Inferior parietal cortex (tissue), 1 donor: ENCODE data around the gene ZBTB18.
"Not testable (repeated sequence)": the region's sequence is repeated elsewhere in the genome, so short reads cannot be mapped to it uniquely, and the experiment has no call there.

ENCODE experiments used
- DNase-seq: peaks from one replicate; pipeline ENCODE4 v3.0.0-alpha.2; 2016; ENCODE audit errors: extremely low spot score

The ZBTB18 gene

DNA sequence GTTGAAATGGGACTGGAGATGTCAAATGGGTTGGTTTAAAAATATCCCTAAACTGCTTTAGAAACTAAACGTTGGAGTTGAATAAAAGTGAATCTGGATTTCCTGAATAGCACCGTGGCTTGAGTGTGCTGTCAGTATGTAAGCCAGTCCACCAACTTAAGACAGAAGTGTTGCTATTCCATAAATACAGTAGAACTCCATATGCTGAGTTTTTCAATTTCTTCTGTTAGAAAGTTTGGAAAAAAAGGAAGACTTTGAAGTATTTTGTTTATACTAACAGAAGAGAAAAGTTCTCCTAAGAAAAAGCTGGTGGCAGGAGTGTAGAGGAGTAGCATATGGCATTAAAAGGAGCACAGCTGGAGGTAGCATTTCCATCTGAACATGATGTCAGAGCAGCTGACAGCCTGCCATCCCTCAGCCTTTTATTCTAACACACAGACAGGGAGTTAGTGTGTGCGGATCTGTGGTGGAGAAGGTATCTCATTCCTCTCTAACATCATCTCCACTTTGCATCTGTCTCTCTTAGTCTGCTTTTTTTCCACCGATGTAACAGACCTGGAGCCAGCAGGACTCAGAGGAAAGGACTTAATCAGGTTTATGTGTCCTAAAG is at the start of gene ZBTB18:
Gene ZBTB18 (plus strand): TSS at position 449 of the 610 bp plus-strand sequence. CDS start 149 bp downstream, at position 598.
- peak; percentile 77 for DNase-seq

DNA sequence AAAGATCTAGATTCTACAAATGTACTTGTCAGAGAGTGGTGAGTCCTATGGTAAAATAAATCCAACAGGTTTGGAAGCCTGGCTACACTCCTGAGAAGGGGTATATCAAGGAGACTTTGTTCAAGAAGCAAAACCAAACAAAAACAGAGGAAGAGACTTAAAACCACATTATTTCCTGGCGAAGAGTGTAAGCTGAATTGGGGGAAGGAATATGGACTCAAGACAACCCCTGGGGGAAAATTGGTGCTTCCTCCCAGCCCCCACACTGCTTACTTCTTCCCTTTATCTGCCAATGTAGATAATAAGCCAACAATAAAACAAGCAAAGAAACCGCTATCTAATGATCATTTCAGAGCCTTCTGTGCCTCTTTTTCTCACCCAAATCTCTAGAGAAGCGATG is 48.4 kb upstream of the ZBTB18 start:
- no peak for DNase-seq

DNA sequence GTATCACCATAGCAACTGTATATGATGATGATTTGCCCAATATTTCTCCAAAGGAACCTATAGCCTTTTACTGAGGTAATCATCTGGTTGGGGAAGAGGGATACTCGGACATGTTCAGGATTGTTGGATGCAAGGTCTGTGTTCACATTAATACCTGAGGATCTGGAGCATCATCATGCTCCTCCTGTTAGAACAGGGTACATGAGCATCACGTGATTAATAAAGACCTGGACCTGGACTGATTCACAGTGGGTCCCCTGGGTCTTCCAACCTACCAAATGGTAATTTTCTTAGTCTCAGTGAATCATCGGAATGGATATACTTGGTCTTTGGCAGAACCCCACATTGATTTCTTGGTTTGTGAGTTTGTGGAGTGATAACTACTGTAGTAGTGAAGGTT is 45.6 kb upstream of the ZBTB18 start:
- no peak for DNase-seq

DNA sequence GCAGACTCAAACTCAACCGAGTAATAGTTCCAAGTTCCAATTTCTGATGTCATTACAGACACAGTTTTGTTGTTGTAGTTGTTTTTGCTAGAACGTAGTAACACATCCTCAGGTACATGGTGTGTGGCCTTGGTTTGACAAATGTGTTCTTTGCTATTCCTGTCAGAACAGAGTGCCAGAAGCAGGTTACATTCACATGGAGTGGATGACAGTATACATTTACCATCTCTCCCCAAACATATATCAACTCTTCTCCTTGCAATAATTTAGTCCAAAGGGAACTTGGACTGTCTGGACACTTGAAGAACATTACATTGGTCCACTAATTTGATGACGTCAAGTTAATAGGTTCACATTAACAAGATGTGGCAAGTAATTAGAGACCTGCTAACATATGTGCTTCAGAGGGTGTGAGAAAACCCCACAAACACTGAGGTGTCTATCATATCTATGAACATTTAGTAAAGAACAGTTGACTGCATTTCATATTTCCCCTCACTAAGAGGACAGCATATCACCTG is 44.6 kb upstream of the ZBTB18 start:
- DNase-seq = no peak

DNA sequence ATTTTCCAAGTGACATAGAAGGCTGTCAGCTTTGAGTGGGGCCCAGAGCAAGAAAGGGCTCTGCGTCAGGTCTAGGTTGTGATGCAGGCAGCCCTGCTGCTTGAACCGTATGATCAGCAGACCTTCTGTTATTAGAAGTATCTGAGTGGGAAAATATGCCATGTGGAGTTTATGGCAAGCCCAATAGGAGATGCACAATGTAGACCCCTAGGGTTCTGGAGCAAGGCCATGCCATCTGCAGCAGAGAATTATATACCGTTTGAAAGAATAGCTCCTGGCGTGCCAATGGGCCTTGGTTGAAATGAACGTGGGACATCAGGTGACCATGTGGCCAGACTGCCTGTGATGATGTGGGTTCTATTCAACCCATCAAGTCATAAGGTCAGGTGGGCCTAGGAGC is 44.1 kb upstream of the ZBTB18 start:
- DNase-seq = no peak

DNA sequence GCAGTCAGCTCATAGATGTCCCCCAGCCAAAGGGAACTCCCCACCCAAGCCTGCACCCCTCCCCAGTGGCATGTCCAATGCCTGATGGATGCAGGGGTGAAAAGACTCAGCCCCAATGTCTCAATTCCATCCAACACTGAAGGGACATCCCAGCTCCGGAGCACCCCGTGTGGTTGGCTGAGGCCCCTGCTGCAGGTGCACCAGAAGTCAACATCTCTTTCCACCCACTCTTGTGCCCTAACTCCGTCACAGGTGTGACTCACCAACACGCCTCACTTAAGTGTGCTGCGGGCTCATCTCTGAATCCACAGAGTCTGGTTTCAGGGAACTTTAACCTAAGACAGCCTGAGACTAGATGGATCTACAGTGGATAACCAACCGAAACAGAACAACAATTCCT is 40.9 kb upstream of the ZBTB18 start:
- no peak for DNase-seq

DNA sequence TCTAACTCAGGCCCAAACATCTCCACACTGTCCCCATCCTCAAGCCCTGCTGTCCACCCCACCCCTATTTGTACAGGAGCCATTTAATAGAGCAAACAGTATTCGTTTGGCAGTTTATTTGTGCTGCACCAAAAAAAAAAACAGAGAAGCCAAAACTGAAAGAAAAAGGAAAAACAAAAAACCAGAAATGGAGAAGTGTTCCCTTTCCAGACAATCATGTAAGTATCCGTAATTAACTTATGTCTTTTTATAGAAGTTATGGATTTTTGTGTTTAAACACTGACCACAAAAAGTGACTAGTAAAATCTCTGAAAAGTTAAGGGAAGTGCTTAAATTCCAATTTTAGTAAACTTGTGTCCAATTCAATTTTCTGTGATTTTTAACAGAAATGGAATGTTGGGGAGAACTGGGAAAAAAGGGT is 40.4 kb upstream of the ZBTB18 start:
- no peak for DNase-seq

DNA sequence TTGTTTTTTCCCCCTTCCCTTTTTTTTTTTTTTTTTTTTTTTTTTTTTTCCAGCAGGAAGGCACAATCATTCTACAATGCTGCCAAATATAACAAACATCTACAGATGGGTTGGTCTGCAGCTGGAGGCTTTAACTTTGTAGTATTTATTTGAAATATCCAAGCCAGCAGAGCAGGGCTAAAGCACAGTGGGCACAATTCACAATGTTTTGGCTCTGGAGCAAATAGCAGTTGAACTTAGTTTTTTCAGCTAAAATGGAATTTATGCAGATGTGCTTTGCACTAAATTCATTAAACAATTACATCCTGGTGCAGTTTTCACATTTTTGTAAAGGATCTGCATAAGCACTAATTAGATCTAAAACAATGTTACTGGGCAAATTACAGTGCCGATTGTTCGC is 39.8 kb upstream of the ZBTB18 start:
- DNase-seq = no peak

DNA sequence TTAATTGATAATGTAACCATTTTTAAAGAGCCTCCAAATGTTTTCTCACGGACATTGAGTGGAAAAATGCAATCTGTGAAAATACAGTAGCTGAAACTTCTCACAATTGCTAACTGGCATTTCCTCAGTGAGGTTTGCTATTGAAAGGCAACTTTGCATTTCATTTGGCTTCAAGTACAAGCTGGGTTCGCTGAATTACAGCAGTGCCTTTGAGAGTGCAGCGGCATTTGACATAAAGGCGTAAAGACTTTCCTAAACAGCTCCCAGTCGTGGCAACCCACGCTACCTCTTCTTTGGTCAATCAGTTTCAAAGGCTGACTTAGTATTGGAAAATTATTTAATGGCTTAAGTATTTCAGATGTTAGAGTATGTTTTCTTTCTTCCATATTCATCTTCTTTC is 39.3 kb upstream of the ZBTB18 start:
- DNase-seq = no peak

DNA sequence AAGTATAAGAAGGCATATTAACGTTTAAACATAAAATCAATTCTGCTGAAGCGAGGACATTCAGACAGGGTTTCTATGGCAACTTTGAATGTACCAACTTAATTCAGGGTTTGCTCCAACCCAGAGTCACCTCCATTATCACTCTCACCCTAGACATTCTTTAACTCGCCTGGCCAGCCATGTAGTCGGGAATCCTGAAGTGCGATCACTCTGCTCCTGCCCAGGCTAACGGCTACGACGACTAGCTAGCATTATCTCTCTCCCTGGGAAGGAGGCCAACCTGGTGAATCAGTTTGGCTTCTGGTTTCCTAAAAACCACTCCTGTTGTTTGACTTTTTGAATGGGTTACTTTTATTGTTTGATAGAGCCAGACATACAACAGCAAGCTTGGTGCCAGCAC is 38.9 kb upstream of the ZBTB18 start:
- peak; percentile 17 for DNase-seq

DNA sequence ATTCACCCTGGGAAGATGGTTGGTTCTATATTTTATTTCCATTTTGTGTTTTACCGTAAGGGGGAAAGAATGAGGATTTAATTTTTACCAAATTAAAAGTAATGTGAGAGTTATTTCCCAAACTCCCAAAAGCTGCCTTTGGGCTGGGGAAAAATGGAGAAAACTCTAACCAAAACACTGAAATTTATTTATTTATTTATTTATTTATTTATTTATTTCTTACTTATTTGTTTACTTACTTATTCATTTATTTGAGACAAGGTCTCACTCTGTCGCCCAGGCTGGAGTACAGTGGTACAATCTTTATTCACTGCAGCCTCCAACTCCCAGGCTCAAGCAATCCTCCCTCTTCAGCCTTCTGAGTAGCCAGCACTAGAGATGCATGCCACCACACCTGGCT is 38.0 kb upstream of the ZBTB18 start:
- DNase-seq = no peak

DNA sequence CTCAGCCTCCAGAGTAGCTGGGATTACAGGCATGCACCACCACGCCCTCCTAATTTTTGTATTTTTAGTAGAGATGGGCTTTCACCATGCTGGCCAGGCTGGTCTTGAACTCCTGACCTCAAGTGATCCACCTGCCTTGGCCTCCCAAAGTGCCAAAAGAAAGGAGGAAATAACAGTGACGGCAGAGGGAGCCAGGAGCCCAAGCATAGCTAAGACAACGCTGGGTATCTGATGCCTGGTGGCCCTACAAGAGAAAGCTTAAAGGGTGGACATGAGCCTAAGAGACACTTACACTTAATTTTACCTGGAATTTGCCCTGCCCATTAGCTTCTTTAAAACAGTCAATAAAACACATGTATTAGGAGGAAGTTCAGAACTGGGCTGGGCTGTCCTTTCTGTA is 36.2 kb upstream of the ZBTB18 start:
- DNase-seq = not testable (repeated sequence)

DNA sequence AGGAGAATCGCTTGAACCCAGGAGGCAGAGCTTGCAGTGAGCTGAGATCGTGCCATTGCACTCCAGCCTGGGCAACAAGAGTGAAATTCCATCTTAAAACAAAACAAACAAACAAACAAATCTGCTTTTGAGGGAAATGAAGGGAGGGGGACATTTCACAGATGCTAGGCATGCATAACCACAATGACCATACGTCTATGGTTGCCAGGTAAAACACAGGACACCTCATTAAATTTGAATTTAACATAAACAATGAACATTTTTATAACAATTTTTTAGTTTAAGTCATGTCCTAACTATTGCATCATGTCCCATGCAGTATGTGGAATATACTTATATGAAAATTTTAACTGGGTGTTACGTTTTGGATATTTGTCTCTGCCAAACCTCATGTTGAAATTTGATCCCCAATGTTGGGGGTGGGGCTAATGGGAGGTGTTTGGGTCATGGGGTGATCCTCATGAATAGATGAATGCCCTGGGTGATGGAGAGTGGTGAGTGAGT is 31.0 kb upstream of the ZBTB18 start:
- no peak for DNase-seq

DNA sequence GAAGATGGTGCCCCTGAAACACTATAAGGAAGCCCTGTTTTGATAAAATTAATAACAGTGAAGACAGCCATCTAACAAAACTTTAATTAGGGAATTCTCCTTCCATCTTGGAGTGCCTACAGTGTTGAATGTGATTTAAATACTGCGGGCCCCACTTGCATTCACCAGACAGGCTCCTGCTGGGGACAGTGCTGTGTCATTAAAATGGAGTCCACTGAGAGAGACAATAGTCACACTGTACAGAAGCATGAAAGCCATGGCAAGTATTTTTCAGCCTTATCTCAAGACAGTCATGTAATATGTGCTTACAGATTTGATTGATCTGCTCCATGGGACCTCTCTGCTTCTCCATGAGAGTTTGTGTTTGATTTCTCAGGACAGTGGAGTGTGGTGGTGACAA is 29.7 kb upstream of the ZBTB18 start:
- no peak for DNase-seq

DNA sequence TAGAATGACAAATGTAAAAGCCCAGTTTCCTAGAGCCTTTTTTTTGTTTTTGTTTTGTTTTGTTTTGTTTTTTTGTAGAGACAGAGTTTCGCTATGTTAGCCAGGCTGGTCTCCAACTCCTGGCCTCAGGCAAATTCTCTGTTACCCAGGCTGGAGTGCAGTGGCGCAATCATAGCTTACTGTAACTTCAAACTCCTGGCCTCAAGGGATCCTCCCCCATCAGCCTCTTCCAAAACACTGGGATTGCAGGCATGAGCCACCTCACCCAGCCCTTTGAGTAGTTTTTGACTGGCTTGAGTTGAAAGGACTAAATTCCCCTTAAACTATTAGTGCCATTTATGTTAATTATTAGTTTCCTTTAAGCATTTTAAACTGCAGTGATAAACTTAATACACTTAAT is 28.8 kb upstream of the ZBTB18 start:
- DNase-seq = no peak

DNA sequence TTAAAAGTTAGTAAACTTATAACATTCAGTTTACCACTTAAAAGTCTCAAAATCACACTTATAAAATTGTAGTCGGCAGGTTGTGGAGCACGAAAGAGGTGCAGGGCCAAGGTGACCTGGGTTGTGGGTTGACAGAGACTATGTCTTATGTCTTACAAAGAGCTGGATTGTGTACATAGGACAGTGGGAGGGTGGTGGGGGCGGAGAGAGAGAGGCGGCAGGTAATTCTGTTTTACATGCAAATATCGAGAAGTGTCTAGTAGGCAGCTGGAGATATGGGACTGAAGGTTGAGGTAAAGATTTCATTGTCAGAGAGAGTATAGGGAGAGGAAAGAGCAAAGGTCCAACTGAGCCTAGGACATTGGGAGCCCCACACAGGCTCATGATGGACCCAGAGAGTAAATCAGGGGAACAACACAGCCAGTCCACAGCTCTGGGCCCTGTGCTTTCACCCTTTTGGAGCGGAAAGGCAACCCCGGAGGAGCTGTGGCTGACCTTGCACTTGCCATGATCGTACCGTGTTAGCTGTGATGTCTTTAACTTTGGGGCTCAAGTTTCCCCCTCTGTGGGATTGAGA is 28.1 kb upstream of the ZBTB18 start:
- no peak for DNase-seq

DNA sequence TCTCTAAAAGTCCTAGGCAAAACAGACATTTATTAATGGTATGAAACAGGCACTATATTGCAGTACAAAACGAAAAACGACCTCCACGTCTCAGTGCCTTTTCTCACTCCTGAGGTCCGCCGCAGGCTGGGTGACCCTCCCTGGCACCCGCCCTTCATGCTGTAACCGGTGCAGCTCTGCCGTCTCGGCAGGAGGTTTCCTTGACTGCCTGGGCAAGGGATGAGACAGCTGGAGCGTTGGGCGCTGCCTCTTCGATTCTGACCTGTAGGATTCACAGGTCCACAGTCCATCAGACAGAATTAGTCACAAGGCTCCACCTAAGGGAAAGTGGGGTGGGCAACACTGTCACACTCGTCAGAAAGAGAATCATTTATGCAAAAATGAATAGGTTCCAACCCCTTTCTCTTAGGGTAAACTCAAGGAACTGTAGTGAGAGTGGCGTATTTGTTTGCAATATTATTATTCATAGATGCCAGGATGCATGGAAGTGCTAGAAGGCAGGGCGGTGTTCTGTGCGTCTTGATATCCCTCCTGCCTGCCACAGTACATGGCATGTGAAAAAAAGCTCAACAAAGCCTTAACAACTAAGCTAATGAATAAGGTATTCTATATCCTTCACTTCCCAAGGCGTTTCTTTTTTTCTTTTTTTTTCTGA is 23.5 kb upstream of the ZBTB18 start:
- no peak for DNase-seq

DNA sequence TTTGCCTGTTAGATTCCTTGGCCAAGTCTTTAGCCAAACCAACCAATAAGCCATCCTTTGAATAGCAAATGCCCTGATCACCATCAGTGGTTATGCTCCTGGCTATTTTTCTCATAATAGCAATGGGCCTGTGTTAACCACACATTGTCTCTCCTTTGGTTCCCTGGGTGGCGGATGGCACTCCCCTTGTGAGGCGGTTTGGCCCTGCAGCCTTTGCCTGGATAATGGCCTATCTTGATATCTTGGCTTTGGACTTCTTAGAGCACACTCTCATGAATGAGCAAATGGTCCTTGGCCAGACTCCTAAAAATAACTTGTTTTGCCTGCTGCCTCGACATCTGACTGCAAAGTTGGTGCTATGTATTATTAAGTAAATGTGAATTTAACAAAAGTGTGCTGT is 22.4 kb upstream of the ZBTB18 start:
- no peak for DNase-seq

DNA sequence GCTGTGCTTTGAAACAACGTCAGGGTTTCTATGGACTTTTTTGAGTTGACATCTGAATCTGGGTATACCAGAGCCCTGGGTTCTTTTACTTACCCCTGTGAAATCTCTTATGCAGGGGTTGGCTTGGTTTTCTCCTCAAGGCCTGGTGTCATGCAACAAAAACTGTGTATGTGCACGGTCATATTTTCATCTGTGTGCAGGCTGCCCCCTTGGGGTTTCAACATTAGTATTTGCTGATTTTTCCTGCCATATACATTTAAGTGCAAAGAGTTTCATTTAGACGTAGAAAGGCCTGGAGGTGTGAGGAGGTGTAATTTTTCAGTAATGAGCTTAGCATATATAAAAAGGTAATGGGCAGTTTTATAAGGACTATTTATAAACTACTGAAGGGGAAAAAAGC is 22.0 kb upstream of the ZBTB18 start:
- no peak for DNase-seq

DNA sequence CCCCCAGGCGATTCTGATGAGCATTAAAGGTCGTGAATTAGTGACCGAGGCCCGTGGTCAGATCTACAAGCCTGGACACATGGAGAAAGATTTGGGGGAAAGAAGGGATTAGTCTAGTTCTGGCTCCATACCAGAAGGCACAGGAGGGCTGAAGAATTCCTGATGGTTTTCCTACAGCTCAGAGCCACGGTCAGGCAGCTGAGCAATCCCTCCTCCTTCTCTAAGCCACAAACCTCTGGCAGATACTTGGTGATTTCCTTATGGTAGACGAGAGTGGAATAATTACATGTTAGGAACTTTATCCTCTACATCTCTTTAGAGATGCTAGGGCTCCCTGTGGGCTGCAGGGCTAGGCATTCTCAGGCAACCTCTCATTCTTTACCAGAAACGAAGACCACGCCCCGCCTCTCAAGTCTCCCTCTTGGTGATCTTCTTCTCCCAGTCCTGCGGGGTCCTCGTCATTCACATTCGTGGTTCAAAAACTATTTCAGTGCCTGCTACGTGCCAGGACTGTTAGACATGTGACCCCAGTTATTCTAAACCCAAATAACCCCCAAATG is 20.5 kb upstream of the ZBTB18 start:
- no peak for DNase-seq

DNA sequence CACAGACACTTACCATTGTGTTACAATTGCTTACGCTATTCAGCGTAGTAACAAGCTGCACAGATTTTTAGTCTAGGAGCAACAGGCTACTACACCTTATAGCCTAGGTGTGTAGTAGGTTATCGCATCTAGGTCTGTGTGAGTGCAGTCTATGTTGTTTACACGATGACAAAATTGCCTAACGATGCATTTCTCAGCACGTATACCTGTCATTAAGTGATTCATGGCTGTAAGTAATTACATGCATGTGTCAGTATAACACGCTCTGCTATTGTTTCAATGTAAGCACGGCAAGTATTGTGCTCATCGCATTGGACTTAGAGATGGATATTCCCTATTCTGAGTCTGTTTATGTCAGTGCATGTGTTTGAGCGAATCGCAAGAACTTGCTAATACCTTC is 15.7 kb upstream of the ZBTB18 start:
- no peak for DNase-seq

DNA sequence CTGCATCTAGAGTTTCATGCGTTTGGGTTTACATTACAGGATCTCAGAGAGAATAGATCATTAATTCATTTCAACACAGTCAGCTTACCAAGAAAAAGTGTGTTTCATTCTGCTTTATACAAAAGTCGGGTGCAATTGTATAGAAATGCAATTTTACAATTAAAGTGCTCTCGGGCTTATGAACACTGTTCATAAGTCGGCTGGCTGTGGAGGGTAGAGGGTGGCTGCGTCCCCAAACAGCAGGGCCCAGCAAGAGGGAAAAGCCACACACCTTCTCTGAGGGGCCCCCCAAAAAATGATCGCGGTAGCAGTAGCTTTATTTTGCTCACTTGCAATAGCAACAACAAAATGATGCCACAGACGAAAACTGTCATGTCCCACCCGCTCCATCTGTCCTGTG is 13.8 kb upstream of the ZBTB18 start:
- DNase-seq = no peak
